ENCODE results near the gene KLHL24.
A peak's percentile ranks its signal among the peaks of the same experiment; 100 is the strongest.
"Not testable (repeated sequence)": the region's sequence is repeated elsewhere in the genome, so short reads cannot be mapped to it uniquely, and the experiment has no call there.

The KLHL24 gene

GRCh38 chr3:183698318-183698751 lies 62.9 kb downstream of the KLHL24 start:
- peak overlapping the region; percentile 97 for H3K4me2 ChIP-seq (ENCODE audit: low read length)
- peak overlapping the region; percentile 90 for H3K4me3 ChIP-seq (ENCODE audit: low read depth, low read length)
- H3K79me2 ChIP-seq = peaks cover 6% of the 10 kb centered on the region
- H3K27me3 ChIP-seq (ENCODE audit: control insufficient read depth, insufficient read depth, low read length) = no peaks in the 10 kb centered on the region
- H3K27ac ChIP-seq = peak overlapping the region; percentile 86
- TF ChIP-seq, protein P1, sequence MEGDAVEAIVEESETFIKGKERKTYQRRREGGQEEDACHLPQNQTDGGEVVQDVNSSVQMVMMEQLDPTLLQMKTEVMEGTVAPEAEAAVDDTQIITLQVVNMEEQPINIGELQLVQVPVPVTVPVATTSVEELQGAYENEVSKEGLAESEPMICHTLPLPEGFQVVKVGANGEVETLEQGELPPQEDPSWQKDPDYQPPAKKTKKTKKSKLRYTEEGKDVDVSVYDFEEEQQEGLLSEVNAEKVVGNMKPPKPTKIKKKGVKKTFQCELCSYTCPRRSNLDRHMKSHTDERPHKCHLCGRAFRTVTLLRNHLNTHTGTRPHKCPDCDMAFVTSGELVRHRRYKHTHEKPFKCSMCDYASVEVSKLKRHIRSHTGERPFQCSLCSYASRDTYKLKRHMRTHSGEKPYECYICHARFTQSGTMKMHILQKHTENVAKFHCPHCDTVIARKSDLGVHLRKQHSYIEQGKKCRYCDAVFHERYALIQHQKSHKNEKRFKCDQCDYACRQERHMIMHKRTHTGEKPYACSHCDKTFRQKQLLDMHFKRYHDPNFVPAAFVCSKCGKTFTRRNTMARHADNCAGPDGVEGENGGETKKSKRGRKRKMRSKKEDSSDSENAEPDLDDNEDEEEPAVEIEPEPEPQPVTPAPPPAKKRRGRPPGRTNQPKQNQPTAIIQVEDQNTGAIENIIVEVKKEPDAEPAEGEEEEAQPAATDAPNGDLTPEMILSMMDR (IDR thresholded peaks at IDR 0.05) = no peak
- H3K4me1 ChIP-seq = peaks cover 4% of the 10 kb centered on the region
- H3K36me3 ChIP-seq (ENCODE audit: control insufficient read depth, insufficient read depth, low read length) = no peaks in the 10 kb centered on the region
- peak overlapping the region; percentile 94 for H2AFZ ChIP-seq
- H3K9ac ChIP-seq = peak overlapping the region; percentile 87
- no peaks in the 10 kb centered on the region for H3K9me3 ChIP-seq (ENCODE audit: control insufficient read depth, low read length)

DNA sequence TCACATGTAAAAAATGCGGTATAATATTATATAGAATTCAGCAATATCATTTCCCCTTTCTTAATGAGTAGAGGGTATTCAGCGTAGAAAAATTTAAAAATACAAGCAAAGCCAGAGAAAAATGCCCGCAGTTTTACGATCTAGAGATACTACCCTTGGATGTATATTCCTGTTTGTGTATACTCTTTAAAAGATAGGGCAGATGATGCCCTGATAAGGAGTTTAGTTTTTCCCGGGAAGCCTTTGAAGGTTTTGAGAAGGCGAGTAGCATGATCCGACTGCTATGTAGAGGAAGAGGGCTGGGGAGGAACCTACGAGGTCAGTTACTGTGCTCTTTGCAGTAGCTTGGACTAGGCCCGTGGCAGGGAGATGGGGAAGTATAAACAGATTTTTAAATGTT lies 63.3 kb downstream of the KLHL24 start:
- H3K4me3 ChIP-seq (ENCODE audit: low read depth, low read length) = peak overlapping the region; percentile 90
- peak overlapping the region; percentile 86 for H3K27ac ChIP-seq
- H3K27me3 ChIP-seq (ENCODE audit: control insufficient read depth, insufficient read depth, low read length) = no peaks in the 10 kb centered on the region
- H3K9ac ChIP-seq = no peak overlapping the region
- H3K4me2 ChIP-seq (ENCODE audit: low read length) = peak overlapping the region; percentile 97
- H3K9me3 ChIP-seq (ENCODE audit: control insufficient read depth, low read length) = no peaks in the 10 kb centered on the region
- H3K79me2 ChIP-seq = peaks cover 6% of the 10 kb centered on the region
- H3K4me1 ChIP-seq = peaks cover 4% of the 10 kb centered on the region
- peak overlapping the region; percentile 94 for H2AFZ ChIP-seq
- TF ChIP-seq, protein P1 (IDR thresholded peaks at IDR 0.05) = no peak
- no peaks in the 10 kb centered on the region for H3K36me3 ChIP-seq (ENCODE audit: control insufficient read depth, insufficient read depth, low read length)

GRCh38 chr3:183699238-183699947 lies 64.0 kb downstream of the KLHL24 start:
- Histone ChIP-seq H3K27ac (peak overlapping the region; percentile 86), H3K9me3 (ENCODE audit: control insufficient read depth, low read length) (no peaks in the 10 kb centered on the region), H3K4me3 (ENCODE audit: low read depth, low read length) (peak overlapping the region; percentile 90), H3K79me2 (peaks cover 6% of the 10 kb centered on the region), H3K9ac (no peak overlapping the region), H3K27me3 (ENCODE audit: control insufficient read depth, insufficient read depth, low read length) (no peaks in the 10 kb centered on the region), H3K36me3 (ENCODE audit: control insufficient read depth, insufficient read depth, low read length) (no peaks in the 10 kb centered on the region), H2AFZ (peak overlapping the region; percentile 94), H3K4me2 (ENCODE audit: low read length) (peak overlapping the region; percentile 97), H3K4me1 (peaks cover 4% of the 10 kb centered on the region)
- TF ChIP-seq, protein P1 (IDR thresholded peaks at IDR 0.05) = no peak

DNA sequence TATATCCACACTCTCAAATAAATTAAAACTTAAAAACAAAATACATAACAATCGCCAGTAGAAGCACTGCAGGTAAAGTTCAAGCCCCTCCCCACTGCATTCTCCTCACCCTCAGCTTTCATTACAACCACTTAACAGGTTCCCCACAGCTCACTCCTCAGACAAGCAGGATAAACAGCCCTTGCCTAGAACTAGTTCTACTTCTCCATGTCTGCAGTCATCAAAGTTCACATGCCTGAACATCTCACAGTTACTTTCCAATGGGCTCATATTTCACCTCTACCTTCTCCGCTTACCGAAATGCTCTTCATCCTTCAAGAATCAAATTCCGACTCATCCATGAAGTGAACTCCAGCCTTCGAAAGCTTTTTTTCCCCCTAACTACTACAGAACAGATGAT lies 66.3 kb downstream of the KLHL24 start:
- H3K4me2 ChIP-seq (ENCODE audit: low read length) = no peak overlapping the region
- TF ChIP-seq, protein P1 (IDR thresholded peaks at IDR 0.05) = no peak
- H3K27ac ChIP-seq = no peak overlapping the region
- peaks cover 6% of the 10 kb centered on the region for H3K79me2 ChIP-seq
- H2AFZ ChIP-seq = no peak overlapping the region
- peak overlapping the region; percentile 15 for H3K4me3 ChIP-seq (ENCODE audit: low read depth, low read length)
- peaks cover 4% of the 10 kb centered on the region for H3K4me1 ChIP-seq
- H3K9ac ChIP-seq = no peak overlapping the region
- H3K27me3 ChIP-seq (ENCODE audit: control insufficient read depth, insufficient read depth, low read length) = no peaks in the 10 kb centered on the region
- H3K9me3 ChIP-seq (ENCODE audit: control insufficient read depth, low read length) = no peaks in the 10 kb centered on the region
- no peaks in the 10 kb centered on the region for H3K36me3 ChIP-seq (ENCODE audit: control insufficient read depth, insufficient read depth, low read length)

DNA sequence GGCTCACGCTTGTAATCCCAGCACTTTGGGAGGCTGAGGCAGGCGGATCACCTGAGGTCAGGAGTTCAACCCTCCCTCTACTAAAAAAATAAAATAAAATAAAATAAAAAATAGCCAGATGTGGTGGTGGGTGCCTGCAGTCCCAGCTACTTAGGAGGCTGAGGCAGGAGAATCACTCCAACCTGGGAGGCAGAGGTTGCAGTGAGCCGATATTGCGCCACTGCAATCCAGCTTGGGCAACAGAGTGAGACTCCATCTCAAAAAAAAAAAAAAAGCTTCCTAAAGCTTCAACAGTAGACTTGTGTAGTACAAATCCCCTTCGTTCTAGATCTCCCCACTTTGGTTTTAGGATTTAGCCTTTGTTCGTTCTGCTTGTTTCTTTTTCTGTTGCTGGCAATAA lies 68.5 kb downstream of the KLHL24 start:
- not testable (repeated sequence) for H3K4me1 ChIP-seq; H3K27me3 ChIP-seq (ENCODE audit: control insufficient read depth, insufficient read depth, low read length); H3K9me3 ChIP-seq (ENCODE audit: control insufficient read depth, low read length); H3K36me3 ChIP-seq (ENCODE audit: control insufficient read depth, insufficient read depth, low read length); H3K9ac ChIP-seq; H3K27ac ChIP-seq; H3K4me3 ChIP-seq (ENCODE audit: low read depth, low read length); H2AFZ ChIP-seq; H3K4me2 ChIP-seq (ENCODE audit: low read length)
- H3K79me2 ChIP-seq = peaks cover 13% of the 10 kb centered on the region

Data from parathyroid adenoma (tissue), 2 donors.